HepG2 (cell line): ENCODE measurements around the gene USP40. TPM values are rescaled to one million over a fixed set of nuclear protein-coding genes. Genes with fewer than 3 reads are reported as not detected.

Experiments
- ATAC-seq: fragments of 200-7000 bp; cut with Tn5 transposase; 3 replicates; pipeline ENCODE4 v1.9.1; 2020; ENCODE audit warnings: mild to moderate bottlenecking, moderate library complexity
- BruUV-seq: library from RNA; stranded (reverse); fragments of 400-500 nt; replicated peaks from 2 replicates; lab custom pipeline; 2021; lab: Mats Ljungman, UMichigan
- CTCF ChIA-PET: fragments of 300-600 bp; formaldehyde crosslinking; extraction: SDS; loops from one replicate; lab custom pipeline; 2021; ENCODE audit warnings: low total read pairs, inconsistent platforms, low intra/inter-chr PET ratio; lab: Yijun Ruan, JAX
- POLR2A ChIA-PET: fragments of 350-600 bp; sonication (Branson Sonifier 250); formaldehyde crosslinking; loops from one replicate; lab custom pipeline; 2020; ENCODE audit warnings: antibody characterized with exemption, inconsistent platforms; lab: Yijun Ruan, JAX
- DNase-seq: peaks from one replicate; pipeline ENCODE4 v3.0.0-alpha.2; 2015; ENCODE audit warnings: low spot score
- FAIRE-seq: peaks from 3 replicates; lab custom pipeline; 2011; peaks lifted over from hg19 to GRCh38; lab: Jason Lieb, UNC
- H2AFZ ChIP-seq: one replicate; pipeline ENCODE4 v1.6.1; 2011; ENCODE audit warnings: low read length, inconsistent platforms
- H3K27ac ChIP-seq: fragments of 300-600 bp; 3 replicates; pipeline ENCODE4 v1.8.0; 2011; ENCODE audit warnings: mixed run types, mild to moderate bottlenecking, mixed read lengths, low read length, inconsistent platforms; ENCODE audit not compliant: insufficient read depth; ENCODE audit errors: extremely low read length
- H3K27me3 ChIP-seq, 2 experiments: fragments of 200-600 bp in 1 of 2; 2 replicates in 1 of 2; 3 replicates in 1 of 2; pipeline versions ENCODE4 v1.6.0 to v1.8.0; 2011; ENCODE audit warnings: low read length in 2 of 2, mild to moderate bottlenecking in 2 of 2, moderate library complexity in 2 of 2, inconsistent platforms in 1 of 2; ENCODE audit not compliant: insufficient read depth in 2 of 2, control insufficient read depth in 1 of 2
- H3K36me3 ChIP-seq, 2 experiments: fragments of 200-600 bp in 1 of 2; replicated peaks in 1 of 2; 2 replicates in 1 of 2; 3 replicates in 1 of 2; pipeline versions ENCODE4 v1.5.1 to v1.8.0; 2011; ENCODE audit warnings: low read length in 2 of 2, inconsistent platforms in 1 of 2; ENCODE audit not compliant: insufficient read depth in 2 of 2, control insufficient read depth in 1 of 2
- H3K4me1 ChIP-seq: 2 replicates; pipeline ENCODE4 v1.5.1; 2012; ENCODE audit warnings: low read length, inconsistent platforms; ENCODE audit not compliant: insufficient read depth
- H3K4me2 ChIP-seq: 2 replicates; pipeline ENCODE4 v1.6.0; 2011; ENCODE audit warnings: low read depth, low read length, inconsistent platforms
- H3K4me3 ChIP-seq, 3 experiments: fragments of 200-600 bp in 1 of 3; sonication (generic), shearing (Covaris generic) in 1 of 3; replicated peaks in 1 of 3; 2 replicates each; pipeline ENCODE4 v1.5.1; 2011 to 2016; ENCODE audit warnings: low read length in 3 of 3, inconsistent platforms in 2 of 3, low read depth in 2 of 3, mild to moderate bottlenecking in 2 of 3, control low read depth in 1 of 3, mixed read lengths in 1 of 3; ENCODE audit not compliant: insufficient read depth in 1 of 3
- H3K79me2 ChIP-seq: one replicate; pipeline ENCODE4 v1.6.1; 2011; ENCODE audit warnings: low read length, inconsistent platforms; ENCODE audit not compliant: insufficient read depth
- H3K9ac ChIP-seq: 2 replicates; pipeline ENCODE4 v1.6.0; 2011; ENCODE audit warnings: mild to moderate bottlenecking, low read depth, low read length, inconsistent platforms; ENCODE audit not compliant: insufficient read depth
- H3K9me3 ChIP-seq: 2 replicates; pipeline ENCODE4 v1.5.1; 2012; ENCODE audit warnings: mild to moderate bottlenecking, low read length
- H4K20me1 ChIP-seq: 2 replicates; pipeline ENCODE4 v1.6.0; 2011; ENCODE audit warnings: inconsistent platforms, mild to moderate bottlenecking, low read length, moderate library complexity; ENCODE audit not compliant: insufficient read depth
- FOXA3 ChIP-seq: IDR thresholded peaks from 2 replicates; pipeline ENCODE4 v1.6.1; 2016; ENCODE audit warnings: missing genetic modification reagents, missing compliant biosample characterization
- HNRNPUL1 ChIP-seq: fragments of 200-400 bp; formaldehyde crosslinking; IDR thresholded peaks from 2 replicates; pipeline ENCODE4 v1.6.1; 2017; ENCODE audit warnings: low read depth, mild to moderate bottlenecking, low read length, moderate library complexity
- MTERF4 ChIP-seq: sonication (generic); formaldehyde crosslinking; IDR thresholded peaks from 2 replicates; pipeline ENCODE4 v1.8.0; 2023; ENCODE audit warnings: mild to moderate bottlenecking, missing genetic modification reagents
- PAX8 ChIP-seq: sonication (generic); formaldehyde crosslinking; IDR thresholded peaks from 2 replicates; pipeline ENCODE4 v1.8.0; 2022; ENCODE audit warnings: mild to moderate bottlenecking, missing genetic modification reagents, borderline replicate concordance
- RXRB ChIP-seq: IDR thresholded peaks from 2 replicates; pipeline ENCODE4 v1.6.1; 2016; ENCODE audit warnings: borderline replicate concordance, missing genetic modification reagents, missing compliant biosample characterization
- SNAPC5 ChIP-seq: sonication (generic); formaldehyde crosslinking; IDR thresholded peaks from 2 replicates; pipeline ENCODE4 v1.8.1; 2023; ENCODE audit warnings: mild to moderate bottlenecking, missing genetic modification reagents, borderline replicate concordance
- SRSF9 ChIP-seq: fragments of 200-400 bp; formaldehyde crosslinking; IDR thresholded peaks from 2 replicates; pipeline ENCODE4 v1.6.1; 2018; ENCODE audit warnings: borderline replicate concordance, mild to moderate bottlenecking, low read depth, low read length; ENCODE audit not compliant: insufficient read depth, poor library complexity, severe bottlenecking
- ZFP41 ChIP-seq: sonication (generic); formaldehyde crosslinking; IDR thresholded peaks from 2 replicates; pipeline ENCODE4 v1.4.0; 2020; ENCODE audit warnings: mild to moderate bottlenecking, missing genetic modification reagents, borderline replicate concordance
- ZNF20 ChIP-seq: sonication (generic); formaldehyde crosslinking; IDR thresholded peaks from 2 replicates; pipeline ENCODE4 v1.4.0; 2020; ENCODE audit warnings: mild to moderate bottlenecking, moderate library complexity, missing genetic modification reagents
- ZNF292 ChIP-seq: sonication (generic); formaldehyde crosslinking; IDR thresholded peaks from 2 replicates; pipeline ENCODE4 v1.8.1; 2022; ENCODE audit warnings: mild to moderate bottlenecking, low read depth, missing genetic modification reagents, borderline replicate concordance
- ZNF432 ChIP-seq: sonication (generic); formaldehyde crosslinking; IDR thresholded peaks from 2 replicates; pipeline ENCODE4 v1.5.0; 2020; ENCODE audit warnings: missing genetic modification reagents, mild to moderate bottlenecking, borderline replicate concordance
- ZNF589 ChIP-seq: sonication (generic); formaldehyde crosslinking; conservative IDR thresholded peaks from 2 replicates; pipeline ENCODE4 v1.8.0; 2022; ENCODE audit warnings: mild to moderate bottlenecking, moderate library complexity, missing genetic modification reagents
- ZNF619 ChIP-seq: sonication (generic); formaldehyde crosslinking; IDR thresholded peaks from 2 replicates; pipeline ENCODE4 v1.4.0; 2020; ENCODE audit warnings: mild to moderate bottlenecking, missing genetic modification reagents
- ZNF678 ChIP-seq: sonication (generic); formaldehyde crosslinking; IDR thresholded peaks from 2 replicates; pipeline ENCODE4 v1.4.0; 2020; ENCODE audit warnings: mild to moderate bottlenecking, missing genetic modification reagents
- WGBS: methylation state at CpG from one replicate; pipeline ENCODE4 v1.1.6; 2017; ENCODE audit warnings: low lambda C conversion rate; 5-methylcytosine and 5-hydroxymethylcytosine counted together
- in situ Hi-C: cut with HindIII; loops from 2 replicates; pipeline ENCODE4 v1.10.0; 2017; ENCODE audit warnings: low pct_unique_long_range_greater_than_20kb; ENCODE audit not compliant: extremely low pct_ligation_motif_present
- intact Hi-C: fragments of 100-400 bp; cut with micrococcal nuclease; formaldehyde crosslinking; loops from one replicate; pipeline ENCODE4 v1.10.0; 2022; ENCODE audit not compliant: unreplicated experiment
- polyA plus RNA-seq, 8 experiments: library from polyadenylated mRNA; depleted of rRNA in 3 of 8; stranded (reverse) in 7 of 8; unstranded in 1 of 8; fragments of >200 nt; fragmentation: Illumina TruSeq in 4 of 8; extraction: Trizol in 4 of 8; gene quantifications; 2 replicates each; pipeline versions ENCODE4 v1.2.1 to v1.2.3, GENCODE V29; 2011 to 2016; ENCODE audit warnings: low read depth in 4 of 8, missing spikeins in 1 of 8, mixed read lengths in 1 of 8; ENCODE audit not compliant: insufficient read depth in 1 of 8
- total RNA-seq, 5 experiments: library from RNA; depleted of rRNA; stranded (reverse); fragments of >200 nt; fragmentation: Illumina TruSeq; extraction: Trizol; gene quantifications; 2 replicates each; pipeline ENCODE4 v1.2.3, GENCODE V29; 2016; ENCODE audit warnings: low read depth in 1 of 5

The USP40 gene
- total and polyA plus RNA-seq, 2 of the 13 experiments (the other 11 are each of a cell fraction or from before 2014, with no cell fraction given): 41.0 to 46.3 TPM

- CTCF ChIA-PET: no interaction called here
- DNase-seq: no peak
- no peak for FAIRE-seq
- ATAC-seq: no peak
- intact Hi-C loops: no loop called here
- Histone ChIP-seq H3K79me2 (no peaks in the 10 kb centered on the region), H3K27ac (no peak overlapping the region), H2AFZ (no peak overlapping the region), H3K9me3 (no peaks in the 10 kb centered on the region), H3K4me1 (no peaks in the 10 kb centered on the region; the same call in 1 of the 2 replicates), H3K27me3 (no peaks in the 10 kb centered on the region), H3K4me2 (no peak overlapping the region), H4K20me1 (no peaks in the 10 kb centered on the region)
- 95% methylated on average over 5 of the region's 5 CpGs for WGBS
- no peak for TF ChIP-seq ZNF292
- TF ChIP-seq ZFP41 (CRISPR knock-in tag): no peak
- TF ChIP-seq ZNF589 (CRISPR knock-in tag): no peak
- TF ChIP-seq HNRNPUL1: no peak
- no peak for TF ChIP-seq RXRB
- no peak for TF ChIP-seq ZNF20 (CRISPR knock-in tag)
- no peak for TF ChIP-seq ZNF432 (CRISPR knock-in tag)
- TF ChIP-seq SRSF9: no peak
- no peak for TF ChIP-seq MTERF4 (CRISPR knock-in tag)
- TF ChIP-seq SNAPC5 (CRISPR knock-in tag): no peak
- TF ChIP-seq ZNF678 (CRISPR knock-in tag): no peak
- no peak for TF ChIP-seq ZNF619 (CRISPR knock-in tag)
- no peak for TF ChIP-seq PAX8 (CRISPR knock-in tag)
- no peak for TF ChIP-seq FOXA3 (CRISPR knock-in tag)
- TF ChIP-seq, all 625 proteins: peak for 0
- Histone ChIP-seq H3K4me3 (no peak overlapping the region), H3K36me3 (peaks cover 1 to 13% of the 10 kb centered on the region in 2 experiments; a peak in 4 of 5 replicates), H3K9ac (no peak overlapping the region)
- in situ Hi-C loops: no loop called here
- BruUV-seq: no TSS peak
- POLR2A ChIA-PET: no interaction called here
These were observed 27.8 kb downstream of the USP40 start for GRCh38 chr2:233538741-233539140.
